HG02571 (cell line): ENCODE data around the gene MIGA2.
A peak's percentile ranks its signal among the peaks of the same experiment; 100 is the strongest.
"Not testable (repeated sequence)": the region's sequence is repeated elsewhere in the genome, so short reads cannot be mapped to it uniquely, and the experiment has no call there.

Experiments
- ATAC-seq: cut with Tn5 transposase; IDR thresholded peaks from one replicate; pipeline ENCODE4 v1.9.1; 2021; ENCODE audit warnings: mild to moderate bottlenecking, moderate library complexity; ENCODE audit not compliant: unreplicated experiment

MIGA2 gene

GRCh38 chr9:129011170-129011569 lies 25.3 kb upstream of the MIGA2 start:
- ATAC-seq: no peak

GRCh38 chr9:129011761-129012181 lies 24.7 kb upstream of the MIGA2 start:
- ATAC-seq: no peak

- ATAC-seq: no peak
These were observed 24.1 kb upstream of the MIGA2 start for GRCh38 chr9:129012343-129012742.

- no peak for ATAC-seq
These were observed 23.5 kb upstream of the MIGA2 start for GRCh38 chr9:129012893-129013448.

- ATAC-seq: no peak
These were observed 22.8 kb upstream of the MIGA2 start for GRCh38 chr9:129013674-129014073.

- no peak for ATAC-seq
These were observed 22.3 kb upstream of the MIGA2 start for GRCh38 chr9:129014124-129014523.

- ATAC-seq: no peak
These were observed 21.8 kb upstream of the MIGA2 start for GRCh38 chr9:129014608-129015007.

GRCh38 chr9:129021091-129021490 lies 15.3 kb upstream of the MIGA2 start:
- peak; percentile 61 for ATAC-seq

- no peak for ATAC-seq
These were observed 14.4 kb upstream of the MIGA2 start for GRCh38 chr9:129022037-129022436.

GRCh38 chr9:129023036-129023907 lies 13.2 kb upstream of the MIGA2 start:
- no peak for ATAC-seq

GRCh38 chr9:129023908-129024233 lies 12.6 kb upstream of the MIGA2 start:
- ATAC-seq: no peak

GRCh38 chr9:129026442-129027223 lies 9.8 kb upstream of the MIGA2 start:
- ATAC-seq: no peak

GRCh38 chr9:129027224-129027684 lies 9.2 kb upstream of the MIGA2 start:
- ATAC-seq: no peak

- peak; percentile 25 for ATAC-seq
These were observed 8.7 kb upstream of the MIGA2 start for GRCh38 chr9:129027685-129028191.

- ATAC-seq: peak; percentile 75
These were observed 8.0 kb upstream of the MIGA2 start, which contains the start of gene SH3GLB2 for GRCh38 chr9:129028192-129028966. Gene SH3GLB2 (minus strand): TSS chr9:129028331. CDS start chr9:129028154, 177 bp downstream.

GRCh38 chr9:129030191-129030590 lies 6.2 kb upstream of the MIGA2 start:
- ATAC-seq: no peak

GRCh38 chr9:129031514-129031913 lies 4.9 kb upstream of the MIGA2 start:
- no peak for ATAC-seq

- ATAC-seq: no peak
These were observed 3.8 kb upstream of the MIGA2 start for GRCh38 chr9:129032541-129033159.

GRCh38 chr9:129033216-129033615 lies 3.2 kb upstream of the MIGA2 start:
- ATAC-seq: no peak

- not testable (repeated sequence) for ATAC-seq
These were observed 588 bp upstream of the MIGA2 start for GRCh38 chr9:129035838-129036237.
